HepG2 (cell line): ENCODE data around the gene POLR3H. TPM values are rescaled to one million over a fixed set of nuclear protein-coding genes. Genes with fewer than 3 reads are reported as not detected.

Source experiments
- ATF7-NPFF ChIP-seq: sonication (generic); formaldehyde crosslinking; IDR thresholded peaks from 2 replicates; pipeline ENCODE4 v1.8.1; 2023; ENCODE audit warnings: mild to moderate bottlenecking, low read depth, missing genetic modification reagents, moderate library complexity
- CENPX ChIP-seq: sonication (generic); formaldehyde crosslinking; IDR thresholded peaks from 2 replicates; pipeline ENCODE4 v1.9.0; 2021; ENCODE audit warnings: mild to moderate bottlenecking, missing genetic modification reagents, moderate library complexity
- CREM ChIP-seq, 2 experiments: sonication (generic) in 1 of 2; formaldehyde crosslinking in 1 of 2; IDR thresholded peaks; 2 replicates each; pipeline versions ENCODE4 v1.4.0 to v1.6.1; 2016 to 2020; ENCODE audit warnings: antibody characterized with exemption in 1 of 2, mild to moderate bottlenecking in 1 of 2, missing genetic modification reagents in 1 of 2
- DNMT1 ChIP-seq: sonication (generic); formaldehyde crosslinking; IDR thresholded peaks from 2 replicates; pipeline ENCODE4 v1.5.1; 2020; ENCODE audit warnings: mild to moderate bottlenecking, missing genetic modification reagents
- HNRNPUL1 ChIP-seq: fragments of 200-400 bp; formaldehyde crosslinking; IDR thresholded peaks from 2 replicates; pipeline ENCODE4 v1.6.1; 2017; ENCODE audit warnings: low read depth, mild to moderate bottlenecking, low read length, moderate library complexity
- HOXA9 ChIP-seq: sonication (generic); formaldehyde crosslinking; IDR thresholded peaks from 2 replicates; pipeline ENCODE4 v1.8.1; 2022; ENCODE audit warnings: missing genetic modification reagents, mild to moderate bottlenecking, moderate library complexity, borderline replicate concordance
- MAFG ChIP-seq: sonication (generic); formaldehyde crosslinking; IDR thresholded peaks from 2 replicates; pipeline ENCODE4 v1.5.1; 2020; ENCODE audit warnings: mild to moderate bottlenecking, missing genetic modification reagents
- SMARCE1 ChIP-seq: fragments of 450-650 bp; IDR thresholded peaks from 2 replicates; pipeline ENCODE4 v1.6.1; 2017; ENCODE audit warnings: borderline replicate concordance
- SOX6 ChIP-seq, 2 experiments: fragments of 450-650 bp in 1 of 2; sonication (generic) in 1 of 2; formaldehyde crosslinking in 1 of 2; IDR thresholded peaks; 2 replicates each; pipeline versions ENCODE4 v1.4.0 to v1.6.1; 2017 to 2020; ENCODE audit warnings: antibody characterized with exemption in 1 of 2, mild to moderate bottlenecking in 1 of 2, missing genetic modification reagents in 1 of 2
- SPEN ChIP-seq: sonication (generic); formaldehyde crosslinking; IDR thresholded peaks from 2 replicates; pipeline ENCODE4 v1.5.1; 2020; ENCODE audit warnings: low read depth, mild to moderate bottlenecking, missing genetic modification reagents
- YEATS2 ChIP-seq: sonication (generic); formaldehyde crosslinking; IDR thresholded peaks from 2 replicates; pipeline ENCODE4 v1.4.0; 2020; ENCODE audit warnings: missing genetic modification reagents, borderline replicate concordance
- ZBTB7A ChIP-seq: sonication (generic); formaldehyde crosslinking; IDR thresholded peaks from 2 replicates; pipeline ENCODE4 v1.8.0; 2022; ENCODE audit warnings: mild to moderate bottlenecking, missing genetic modification reagents
- ZNF207 ChIP-seq: fragments of 450-650 bp; IDR thresholded peaks from 2 replicates; pipeline ENCODE4 v1.6.1; 2016; ENCODE audit warnings: antibody characterized with exemption, borderline replicate concordance
- ZNF432 ChIP-seq: sonication (generic); formaldehyde crosslinking; IDR thresholded peaks from 2 replicates; pipeline ENCODE4 v1.5.0; 2020; ENCODE audit warnings: missing genetic modification reagents, mild to moderate bottlenecking, borderline replicate concordance
- ZNF558 ChIP-seq: sonication (generic); formaldehyde crosslinking; IDR thresholded peaks from 2 replicates; pipeline ENCODE4 v1.9.0; 2022; ENCODE audit warnings: mild to moderate bottlenecking, missing genetic modification reagents, borderline replicate concordance
- ZNF563 ChIP-seq: sonication (generic); formaldehyde crosslinking; IDR thresholded peaks from 2 replicates; pipeline ENCODE4 v1.8.0; 2022; ENCODE audit warnings: mild to moderate bottlenecking, moderate library complexity, missing genetic modification reagents
- ZNF616 ChIP-seq: sonication (generic); formaldehyde crosslinking; IDR thresholded peaks from 2 replicates; pipeline ENCODE4 v1.5.0; 2020; ENCODE audit warnings: low read depth, mild to moderate bottlenecking, missing genetic modification reagents
- ZNF766 ChIP-seq: sonication (generic); formaldehyde crosslinking; IDR thresholded peaks from 2 replicates; pipeline ENCODE4 v1.5.0; 2020; ENCODE audit warnings: missing genetic modification reagents, borderline replicate concordance
- ZNF788 ChIP-seq: sonication (generic); formaldehyde crosslinking; IDR thresholded peaks from 2 replicates; pipeline ENCODE4 v1.5.0; 2020; ENCODE audit warnings: mild to moderate bottlenecking, missing genetic modification reagents, borderline replicate concordance
- polyA plus RNA-seq, 8 experiments: library from polyadenylated mRNA; depleted of rRNA in 3 of 8; stranded (reverse) in 7 of 8; unstranded in 1 of 8; fragments of >200 nt; fragmentation: Illumina TruSeq in 4 of 8; extraction: Trizol in 4 of 8; gene quantifications; 2 replicates each; pipeline versions ENCODE4 v1.2.1 to v1.2.3, GENCODE V29; 2011 to 2016; ENCODE audit warnings: low read depth in 4 of 8, missing spikeins in 1 of 8, mixed read lengths in 1 of 8; ENCODE audit not compliant: insufficient read depth in 1 of 8
- total RNA-seq, 5 experiments: library from RNA; depleted of rRNA; stranded (reverse); fragments of >200 nt; fragmentation: Illumina TruSeq; extraction: Trizol; gene quantifications; 2 replicates each; pipeline ENCODE4 v1.2.3, GENCODE V29; 2016; ENCODE audit warnings: low read depth in 1 of 5
- TF ChIP-seq, protein P1 (sequence below): IDR thresholded peaks from 2 replicates; pipeline ENCODE4 v1.6.1; 2012; ENCODE audit warnings: low read depth, low read length, improper control_type of control experiment
- TF ChIP-seq, protein P2 (sequence below): sonication (generic); formaldehyde crosslinking; IDR thresholded peaks from 2 replicates; pipeline ENCODE4 v1.4.0; 2020; ENCODE audit warnings: mild to moderate bottlenecking, missing genetic modification reagents
- TF ChIP-seq, protein P3 (sequence below): sonication (generic); formaldehyde crosslinking; IDR thresholded peaks from 2 replicates; pipeline ENCODE4 v1.4.0; 2020; ENCODE audit warnings: mild to moderate bottlenecking, missing genetic modification reagents
- TF ChIP-seq, protein P4 (sequence below): sonication (generic); formaldehyde crosslinking; IDR thresholded peaks from 2 replicates; pipeline ENCODE4 v1.4.0; 2020; ENCODE audit warnings: mild to moderate bottlenecking, missing genetic modification reagents

The POLR3H gene
- total and polyA plus RNA-seq, 2 of the 13 experiments (the other 11 are each of a cell fraction or from before 2014, with no cell fraction given): 10.3 to 28.6 TPM

DNA sequence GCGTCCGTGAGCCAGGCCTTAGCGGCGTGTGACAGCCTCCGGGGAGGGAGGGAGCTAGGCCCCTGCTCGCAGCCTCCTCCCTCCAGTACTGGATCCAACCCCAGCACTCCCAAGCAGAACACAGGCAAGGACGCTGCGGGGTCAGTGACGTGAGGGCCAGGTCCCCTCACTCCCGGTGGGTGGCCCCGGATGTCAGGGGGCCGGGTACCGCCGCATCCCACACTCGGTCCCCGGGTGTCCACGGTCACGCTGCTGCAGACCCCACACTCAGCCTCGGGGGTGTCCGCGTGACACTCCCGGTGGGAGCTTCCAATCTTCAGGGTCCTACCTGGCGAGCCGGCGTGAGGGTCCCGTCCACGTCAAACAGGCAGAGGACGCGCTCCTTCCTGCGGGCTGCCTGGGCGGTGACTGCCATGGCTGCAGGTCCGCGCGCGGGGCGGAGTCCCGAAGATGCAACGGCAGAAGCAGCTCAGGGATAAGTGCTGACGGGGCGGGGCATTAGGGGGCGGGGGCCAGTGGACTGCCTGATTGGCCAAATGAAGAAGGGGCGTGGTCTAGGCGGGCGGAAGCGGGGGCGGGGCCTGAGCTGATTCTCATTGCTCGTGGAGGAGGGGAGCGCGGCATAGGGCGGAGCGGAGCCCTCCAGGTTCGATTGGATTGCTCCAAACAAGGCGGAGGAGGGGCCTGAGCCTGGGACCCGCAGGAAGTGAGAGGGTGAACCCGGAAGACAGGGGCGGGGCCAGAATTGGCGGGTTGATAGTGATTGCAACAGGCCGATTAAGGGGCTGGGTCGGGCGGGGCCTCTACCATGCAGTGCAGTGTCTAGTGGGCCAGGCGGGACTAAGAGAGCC lies 45.3 kb upstream of the POLR3H start, which contains the start of gene PMM1 (continued):
- TF ChIP-seq YEATS2 (peak; percentile 21; the same call in 1 of the 2 replicates), ZNF207 (no peak), ZNF788 (CRISPR knock-in tag) (peak; percentile 16; the same call in 1 of the 2 replicates), ZNF563 (CRISPR knock-in tag) (peak; percentile 80), SMARCE1 (no peak), DNMT1 (CRISPR knock-in tag) (no peak), CENPX (CRISPR knock-in tag) (no peak), SPEN (peak; percentile 28), ATF7-NPFF (CRISPR knock-in tag) (no peak), ZNF432 (CRISPR knock-in tag) (no peak), MAFG (no peak), HOXA9 (no peak), ZNF766 (CRISPR knock-in tag) (no peak), HNRNPUL1 (no peak), SOX6 (IDR thresholded peaks at IDR 0.05) (no peak), SOX6 (CRISPR knock-in tag; IDR thresholded peaks at IDR 0.05) (peak; percentile 35), ZBTB7A (CRISPR knock-in tag) (peak; percentile 60; the same call in 1 of the 2 replicates), ZNF616 (no peak), CREM (IDR thresholded peaks at IDR 0.05) (no peak), CREM (CRISPR knock-in tag; IDR thresholded peaks at IDR 0.05) (no peak), ZNF558 (CRISPR knock-in tag) (no peak)
- TF ChIP-seq, protein P1, sequence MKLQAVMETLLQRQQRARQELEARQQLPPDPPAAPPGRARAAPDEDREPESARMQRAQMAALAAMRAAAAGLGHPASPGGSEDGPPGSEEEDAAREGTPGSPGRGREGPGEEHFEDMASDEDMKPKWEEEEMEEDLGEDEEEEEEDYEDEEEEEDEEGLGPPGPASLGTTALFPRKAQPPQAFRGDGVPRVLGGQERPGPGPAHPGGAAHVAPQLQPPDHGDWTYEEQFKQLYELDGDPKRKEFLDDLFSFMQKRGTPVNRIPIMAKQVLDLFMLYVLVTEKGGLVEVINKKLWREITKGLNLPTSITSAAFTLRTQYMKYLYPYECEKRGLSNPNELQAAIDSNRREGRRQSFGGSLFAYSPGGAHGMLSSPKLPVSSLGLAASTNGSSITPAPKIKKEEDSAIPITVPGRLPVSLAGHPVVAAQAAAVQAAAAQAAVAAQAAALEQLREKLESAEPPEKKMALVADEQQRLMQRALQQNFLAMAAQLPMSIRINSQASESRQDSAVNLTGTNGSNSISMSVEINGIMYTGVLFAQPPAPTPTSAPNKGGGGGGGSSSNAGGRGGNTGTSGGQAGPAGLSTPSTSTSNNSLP: peak; percentile 85; the same call in 1 of the 2 replicates
- TF ChIP-seq, protein P2, sequence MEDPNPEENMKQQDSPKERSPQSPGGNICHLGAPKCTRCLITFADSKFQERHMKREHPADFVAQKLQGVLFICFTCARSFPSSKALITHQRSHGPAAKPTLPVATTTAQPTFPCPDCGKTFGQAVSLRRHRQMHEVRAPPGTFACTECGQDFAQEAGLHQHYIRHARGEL (CRISPR knock-in tag): no peak
- TF ChIP-seq, protein P3, sequence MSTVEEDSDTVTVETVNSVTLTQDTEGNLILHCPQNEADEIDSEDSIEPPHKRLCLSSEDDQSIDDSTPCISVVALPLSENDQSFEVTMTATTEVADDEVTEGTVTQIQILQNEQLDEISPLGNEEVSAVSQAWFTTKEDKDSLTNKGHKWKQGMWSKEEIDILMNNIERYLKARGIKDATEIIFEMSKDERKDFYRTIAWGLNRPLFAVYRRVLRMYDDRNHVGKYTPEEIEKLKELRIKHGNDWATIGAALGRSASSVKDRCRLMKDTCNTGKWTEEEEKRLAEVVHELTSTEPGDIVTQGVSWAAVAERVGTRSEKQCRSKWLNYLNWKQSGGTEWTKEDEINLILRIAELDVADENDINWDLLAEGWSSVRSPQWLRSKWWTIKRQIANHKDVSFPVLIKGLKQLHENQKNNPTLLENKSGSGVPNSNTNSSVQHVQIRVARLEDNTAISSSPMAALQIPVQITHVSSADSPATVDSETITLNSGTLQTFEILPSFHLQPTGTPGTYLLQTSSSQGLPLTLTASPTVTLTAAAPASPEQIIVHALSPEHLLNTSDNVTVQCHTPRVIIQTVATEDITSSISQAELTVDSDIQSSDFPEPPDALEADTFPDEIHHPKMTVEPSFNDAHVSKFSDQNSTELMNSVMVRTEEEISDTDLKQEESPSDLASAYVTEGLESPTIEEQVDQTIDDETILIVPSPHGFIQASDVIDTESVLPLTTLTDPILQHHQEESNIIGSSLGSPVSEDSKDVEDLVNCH (CRISPR knock-in tag): no peak
- TF ChIP-seq, protein P4, sequence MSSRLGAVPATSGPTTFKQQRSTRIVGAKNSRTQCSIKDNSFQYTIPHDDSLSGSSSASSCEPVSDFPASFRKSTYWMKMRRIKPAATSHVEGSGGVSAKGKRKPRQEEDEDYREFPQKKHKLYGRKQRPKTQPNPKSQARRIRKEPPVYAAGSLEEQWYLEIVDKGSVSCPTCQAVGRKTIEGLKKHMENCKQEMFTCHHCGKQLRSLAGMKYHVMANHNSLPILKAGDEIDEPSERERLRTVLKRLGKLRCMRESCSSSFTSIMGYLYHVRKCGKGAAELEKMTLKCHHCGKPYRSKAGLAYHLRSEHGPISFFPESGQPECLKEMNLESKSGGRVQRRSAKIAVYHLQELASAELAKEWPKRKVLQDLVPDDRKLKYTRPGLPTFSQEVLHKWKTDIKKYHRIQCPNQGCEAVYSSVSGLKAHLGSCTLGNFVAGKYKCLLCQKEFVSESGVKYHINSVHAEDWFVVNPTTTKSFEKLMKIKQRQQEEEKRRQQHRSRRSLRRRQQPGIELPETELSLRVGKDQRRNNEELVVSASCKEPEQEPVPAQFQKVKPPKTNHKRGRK (CRISPR knock-in tag): no peak
